G401 (cell line): ENCODE measurements around the gene SOS2. TPM values are rescaled to one million over a fixed set of nuclear protein-coding genes. Genes with fewer than 3 reads are reported as not detected.
A peak's percentile ranks its signal among the peaks of the same experiment; 100 is the strongest.

Experiments used
- DNase-seq: peaks from one replicate; pipeline ENCODE4 v3.0.0-alpha.2; 2015; ENCODE audit warnings: low spot score
- in situ Hi-C: cut with HindIII; loops from 2 replicates; pipeline ENCODE4 v1.10.0; 2016; ENCODE audit warnings: low sequenced_read_pairs, mixed read lengths
- total RNA-seq: library from RNA; depleted of rRNA; stranded (reverse); fragments of >200 nt; shearing (Covaris generic); gene quantifications from 2 replicates; pipeline ENCODE4 v1.2.3, GENCODE V29; 2014

The SOS2 gene
- total RNA-seq, 1 experiment from 2014 or later, result 20.0 TPM

GRCh38 chr14:50123062-50123461, 108.3 kb downstream of the SOS2 start:
- in situ Hi-C loops, result no loop called here
- no peak for DNase-seq

- DNase-seq, result no peak
- in situ Hi-C loops, result no loop called here
Observed at GRCh38 chr14:50122291-50122690, 109.1 kb downstream of the SOS2 start.

- in situ Hi-C loops, result no loop called here
- DNase-seq, result no peak
Observed at GRCh38 chr14:50121486-50121885, 109.9 kb downstream of the SOS2 start.

- no peak for DNase-seq
- in situ Hi-C loops, result no loop called here
Observed at GRCh38 chr14:50117456-50117855, 113.9 kb downstream of the SOS2 start.

DNA sequence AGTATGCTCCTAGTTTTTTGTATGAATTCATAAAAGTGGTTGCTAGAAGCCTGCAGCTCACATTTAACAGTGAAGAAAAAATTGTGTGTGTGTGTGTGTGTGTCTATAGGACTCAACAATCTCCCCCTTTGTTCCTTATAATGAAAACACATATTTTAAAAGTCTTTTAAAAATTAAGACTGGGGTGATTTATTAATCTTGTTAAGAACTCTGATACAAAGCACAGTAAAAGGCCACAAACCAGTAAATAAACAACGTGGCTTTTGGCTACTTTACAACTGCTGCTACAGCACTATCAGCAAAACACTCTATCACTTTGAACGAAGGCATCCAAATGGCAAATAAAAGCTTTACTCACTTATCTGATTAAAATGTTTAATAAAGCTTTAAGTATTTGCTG, 114.4 kb downstream of the SOS2 start:
- in situ Hi-C loops, result no loop called here
- DNase-seq, result no peak

DNA sequence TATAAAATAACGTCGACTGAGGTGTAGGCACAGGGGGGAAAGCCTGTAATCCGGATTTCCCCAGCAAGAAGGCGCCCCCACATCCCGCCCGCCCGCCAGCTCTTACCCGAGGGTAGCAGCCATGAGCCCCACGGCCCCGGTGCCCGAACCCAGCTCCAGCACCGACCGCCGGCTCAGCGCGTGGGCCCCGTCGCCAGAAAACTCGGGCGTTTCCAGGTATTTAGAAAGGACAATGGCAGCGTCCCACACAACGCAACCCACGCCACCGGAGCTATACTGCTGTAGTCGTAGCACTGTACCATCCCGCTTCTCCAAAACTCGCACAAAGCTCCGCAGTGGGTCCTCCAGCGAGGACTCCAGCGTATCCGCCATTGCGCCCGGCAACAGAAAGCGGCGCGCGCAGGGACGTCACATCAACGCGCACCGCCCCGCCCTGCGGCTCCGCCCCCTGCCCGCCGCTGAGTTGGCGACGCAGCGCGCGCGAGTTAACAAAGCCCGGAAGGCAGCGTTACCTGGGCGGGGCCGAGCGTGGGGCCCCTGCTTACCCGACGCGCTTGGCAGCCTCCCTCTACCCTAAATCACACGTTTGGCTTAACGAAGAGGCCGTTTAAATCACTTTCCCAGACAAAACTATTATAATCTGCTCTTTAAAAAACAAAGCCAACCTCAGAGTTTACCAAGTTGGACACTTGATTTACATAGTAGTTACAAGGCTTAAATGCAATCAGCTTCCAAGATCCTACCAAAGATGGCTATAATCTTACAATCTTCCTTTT, 115.0 kb downstream of the SOS2 start, which contains the start of gene VCPKMT:
Gene VCPKMT (minus strand): TSS at position 392 of the 776 bp plus-strand sequence. CDS start 20 bp downstream, at position 372.
- in situ Hi-C loops, result no loop called here
- peak; percentile 88 for DNase-seq

DNA sequence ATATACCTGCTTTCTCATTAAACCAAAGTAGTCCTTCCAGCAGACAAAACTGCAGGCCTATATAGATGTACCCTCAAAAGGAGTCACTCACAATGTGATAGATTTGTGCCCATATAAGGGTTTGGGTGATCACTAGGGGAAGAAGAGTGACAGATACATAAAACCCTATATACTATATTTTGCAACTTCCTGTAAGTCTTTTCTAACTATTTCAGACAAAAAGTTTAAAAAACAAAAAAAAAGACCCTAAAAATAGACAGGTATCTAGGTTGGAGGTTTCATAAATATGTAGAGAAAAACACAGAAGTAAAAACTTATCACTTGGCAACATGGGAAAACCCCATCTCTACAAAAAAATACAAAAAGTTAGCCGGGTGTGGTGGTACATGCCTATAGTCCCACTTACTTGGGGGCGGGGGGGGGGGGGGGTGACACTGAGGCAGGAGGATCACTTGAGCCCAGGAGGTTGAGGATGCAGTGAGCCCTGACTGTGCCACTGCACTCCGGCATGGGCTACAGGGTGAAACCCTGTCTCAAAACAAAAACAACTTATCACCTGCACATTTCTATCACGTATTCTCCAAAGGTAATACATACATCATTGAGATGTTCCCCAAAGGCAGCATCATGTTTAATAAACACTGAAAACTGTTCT, 117.9 kb downstream of the SOS2 start:
- in situ Hi-C loops, result no loop called here
- no peak for DNase-seq

GRCh38 chr14:50110323-50111037, 120.9 kb downstream of the SOS2 start:
- in situ Hi-C loops, result no loop called here
- DNase-seq, result no peak

GRCh38 chr14:50109342-50109741, 122.0 kb downstream of the SOS2 start:
- in situ Hi-C loops, result no loop called here

DNA sequence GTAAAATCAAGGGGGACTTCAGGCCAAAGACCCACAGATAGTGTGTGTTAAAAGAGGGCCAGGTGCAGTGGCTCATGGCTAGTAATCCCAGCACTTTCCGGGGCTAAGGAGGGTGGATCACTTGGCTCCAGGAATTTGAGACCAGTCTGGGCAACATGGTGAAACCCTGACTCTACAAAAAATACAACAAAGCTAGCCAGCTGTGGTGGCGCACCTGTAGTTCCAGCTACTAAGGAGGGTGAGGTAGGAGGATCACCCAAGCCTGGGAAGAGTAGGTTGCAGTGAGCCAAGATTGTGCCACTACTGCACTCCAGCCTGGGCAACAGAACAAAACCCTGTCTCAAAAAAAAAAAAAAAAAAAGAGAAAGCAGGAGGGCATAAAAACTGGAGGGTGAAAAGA, 123.5 kb downstream of the SOS2 start:
- in situ Hi-C loops, result no loop called here
- no peak for DNase-seq

More at GRCh38 chr14:50109342-50109741, 122.0 kb downstream of the SOS2 start:
- DNase-seq, result peak; percentile 7

GRCh38 chr14:50106178-50106577, 125.2 kb downstream of the SOS2 start:
- DNase-seq, result no peak
- in situ Hi-C loops, result no loop called here

DNA sequence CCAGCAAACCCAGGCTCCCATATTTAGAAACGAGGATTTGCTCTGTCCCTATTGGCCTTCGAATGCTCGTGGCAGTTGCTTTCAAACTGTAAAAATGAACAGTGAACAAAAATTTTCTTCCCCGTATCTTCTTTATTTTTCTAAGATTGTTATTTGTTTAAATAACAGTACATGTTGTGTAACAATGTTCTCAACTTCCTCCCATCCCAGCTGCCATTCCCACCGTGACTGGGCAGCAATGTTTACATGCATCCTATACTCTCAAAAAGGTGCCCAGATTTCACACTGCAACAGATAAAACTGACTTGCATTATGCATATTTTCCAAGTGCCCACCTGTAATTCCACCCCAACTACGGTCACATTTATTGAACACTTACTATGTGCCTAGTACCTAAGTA, 127.8 kb downstream of the SOS2 start:
- in situ Hi-C loops, result no loop called here
- DNase-seq, result no peak

DNA sequence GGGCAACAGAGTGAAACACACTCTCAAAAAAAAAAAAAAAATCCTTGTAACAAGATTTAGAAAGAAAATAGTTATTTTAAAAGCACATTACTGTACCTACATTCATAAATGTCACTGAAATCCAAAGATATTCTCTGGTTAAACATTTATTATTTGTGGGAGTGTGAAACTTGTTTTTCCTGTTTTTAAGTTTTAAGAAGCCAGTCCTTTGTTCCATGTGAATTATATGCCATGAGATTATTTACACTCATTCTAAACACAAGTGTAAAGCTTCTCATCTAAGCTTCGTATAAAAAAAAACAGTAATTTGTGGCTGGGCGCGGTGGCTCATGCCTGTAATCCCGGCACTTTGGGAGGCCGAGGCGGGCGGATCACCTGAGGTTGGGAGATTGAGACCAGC, 130.0 kb downstream of the SOS2 start:
- in situ Hi-C loops, result no loop called here
- no peak for DNase-seq

DNA sequence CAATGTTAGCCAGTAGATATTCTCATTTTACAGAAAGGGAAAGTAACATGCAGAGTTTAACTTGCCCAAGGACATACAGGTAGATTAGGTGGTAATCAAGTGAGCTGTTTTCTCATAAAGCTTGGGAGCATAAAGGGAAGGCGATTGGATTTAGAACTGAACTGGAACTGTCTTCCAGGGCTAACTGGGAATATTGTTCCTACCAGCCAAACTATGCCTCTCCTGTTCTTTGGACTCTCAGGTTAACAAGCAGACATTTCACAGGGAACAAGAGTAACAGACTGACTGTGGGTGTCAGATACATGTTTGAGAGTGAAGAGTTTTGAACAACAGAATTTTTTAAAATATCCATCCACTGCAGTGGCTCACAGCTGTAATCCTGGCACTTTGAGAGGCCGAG, 130.6 kb downstream of the SOS2 start:
- in situ Hi-C loops, result no loop called here
- no peak for DNase-seq

DNA sequence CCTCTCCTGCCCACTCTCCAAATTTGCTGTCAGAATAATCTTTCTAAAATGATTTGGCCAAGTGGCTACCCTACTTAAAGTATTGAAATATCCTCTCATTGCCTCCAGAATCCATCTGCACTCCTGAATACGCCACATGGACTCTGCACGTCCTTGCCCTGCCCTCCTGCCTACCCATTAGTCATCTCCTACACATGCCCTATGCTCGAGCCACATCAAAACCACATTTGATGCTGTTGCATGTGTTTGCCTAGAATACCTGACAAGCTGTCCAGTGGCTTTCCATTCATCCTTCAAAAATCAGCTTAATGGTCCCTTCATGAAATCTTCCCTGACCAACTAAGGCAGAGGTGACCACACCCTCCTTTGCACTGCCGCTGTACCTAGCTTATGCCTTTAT, 132.0 kb downstream of the SOS2 start:
- DNase-seq, result no peak
- in situ Hi-C loops, result no loop called here

- DNase-seq, result no peak
- in situ Hi-C loops, result no loop called here
Observed at GRCh38 chr14:50095895-50096294, 135.5 kb downstream of the SOS2 start.

DNA sequence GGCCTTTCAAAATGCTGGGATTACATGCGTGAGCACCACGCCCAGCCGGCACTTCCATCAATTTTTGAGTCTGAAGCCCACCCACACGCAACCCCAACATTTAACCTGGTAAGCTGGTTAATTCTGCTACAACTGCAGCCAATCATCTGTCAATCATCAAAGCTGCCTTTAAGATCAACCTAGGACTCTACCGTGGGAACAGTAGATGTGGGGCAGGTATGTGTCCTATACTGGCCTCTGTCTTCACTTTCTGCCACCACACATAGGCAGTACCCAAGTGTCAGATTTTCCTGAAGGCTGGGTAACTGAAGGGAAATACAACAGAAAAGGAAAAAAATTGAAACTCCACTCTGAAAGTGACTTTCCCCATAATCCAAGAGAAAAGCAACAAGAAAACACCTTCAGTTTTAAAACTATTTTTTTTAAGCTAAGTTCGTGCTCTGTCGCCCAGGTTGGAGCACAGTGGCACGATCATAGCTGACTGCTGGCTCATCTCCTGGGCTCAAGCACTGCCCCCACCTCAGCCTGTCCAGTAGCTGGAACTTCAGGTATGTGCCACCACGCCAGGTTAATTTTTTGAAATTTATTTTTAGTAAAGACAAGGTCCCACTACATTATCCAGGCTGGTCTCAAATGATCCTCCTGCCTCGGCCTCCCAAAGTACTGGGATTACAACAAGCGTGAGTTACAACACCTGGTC, 137.2 kb downstream of the SOS2 start:
- no peak for DNase-seq
- in situ Hi-C loops, result no loop called here

- no peak for DNase-seq
- in situ Hi-C loops, result no loop called here
Observed at GRCh38 chr14:50093496-50093895, 137.9 kb downstream of the SOS2 start.

- no peak for DNase-seq
- in situ Hi-C loops, result no loop called here
Observed at GRCh38 chr14:50092006-50092555, 139.3 kb downstream of the SOS2 start.
